ENCODE measurements around the gene CATSPER1.
A peak's percentile ranks its signal among the peaks of the same experiment; 100 is the strongest.

The CATSPER1 gene

GRCh38 chr11:65977621-65978390, 48.5 kb downstream of the CATSPER1 start:
- no peaks in the 10 kb centered on the region for H3K27me3 ChIP-seq (ENCODE audit: insufficient read depth, poor library complexity, severe bottlenecking)
- no peak overlapping the region for H3K27ac ChIP-seq (replicated peaks)
- H3K4me3 ChIP-seq (replicated peaks; ENCODE audit: insufficient read depth, low read length) = no peak overlapping the region
- no peak for TF ChIP-seq SPI1 (IDR thresholded peaks at IDR 0.05; ENCODE audit: borderline replicate concordance, low read depth)
- TF ChIP-seq POLR2AphosphoS5 (IDR thresholded peaks at IDR 0.05; ENCODE audit: low read depth) = no peak
- no peak for TF ChIP-seq REST (IDR thresholded peaks at IDR 0.05; ENCODE audit: insufficient replicate concordance, low read depth)
- TF ChIP-seq GABPA (IDR thresholded peaks at IDR 0.05; ENCODE audit: low read depth) = no peak
- no peak for TF ChIP-seq CTCF (IDR thresholded peaks at IDR 0.05; ENCODE audit: insufficient read depth, low read length)
- DNase-seq (ENCODE audit: low read depth in 1 of 2, low spot score in 1 of 2) = no peak

GRCh38 chr11:65976216-65977176, 49.8 kb downstream of the CATSPER1 start:
- Histone ChIP-seq H3K27me3 (ENCODE audit: insufficient read depth, poor library complexity, severe bottlenecking) (no peaks in the 10 kb centered on the region), H3K27ac (replicated peaks) (no peak overlapping the region), H3K4me3 (replicated peaks; ENCODE audit: insufficient read depth, low read length) (no peak overlapping the region)
- no peak for DNase-seq (ENCODE audit: low read depth in 1 of 2, low spot score in 1 of 2)
- TF ChIP-seq REST (IDR thresholded peaks at IDR 0.05; ENCODE audit: insufficient replicate concordance, low read depth) (no peak), GABPA (IDR thresholded peaks at IDR 0.05; ENCODE audit: low read depth) (no peak), CTCF (IDR thresholded peaks at IDR 0.05; ENCODE audit: insufficient read depth, low read length) (no peak), SPI1 (IDR thresholded peaks at IDR 0.05; ENCODE audit: borderline replicate concordance, low read depth) (no peak), POLR2AphosphoS5 (IDR thresholded peaks at IDR 0.05; ENCODE audit: low read depth) (peak; percentile 40; the same call in 1 of the 2 replicates)

- TF ChIP-seq REST (IDR thresholded peaks at IDR 0.05; ENCODE audit: insufficient replicate concordance, low read depth) = no peak
- TF ChIP-seq SPI1 (IDR thresholded peaks at IDR 0.05; ENCODE audit: borderline replicate concordance, low read depth) = no peak
- TF ChIP-seq GABPA (IDR thresholded peaks at IDR 0.05; ENCODE audit: low read depth) = no peak
- no peak for TF ChIP-seq POLR2AphosphoS5 (IDR thresholded peaks at IDR 0.05; ENCODE audit: low read depth)
- TF ChIP-seq CTCF (IDR thresholded peaks at IDR 0.05; ENCODE audit: insufficient read depth, low read length) = no peak
- Histone ChIP-seq H3K27ac (replicated peaks) (no peak overlapping the region), H3K4me3 (replicated peaks; ENCODE audit: insufficient read depth, low read length) (no peak overlapping the region), H3K27me3 (ENCODE audit: insufficient read depth, poor library complexity, severe bottlenecking) (no peaks in the 10 kb centered on the region)
- DNase-seq (ENCODE audit: low read depth in 1 of 2, low spot score in 1 of 2) = no peak
Measured at GRCh38 chr11:65975771-65976170, 50.5 kb downstream of the CATSPER1 start.
